T-helper 9 cell (primary cell): ENCODE measurements around the gene RHPN2.
"Not testable (repeated sequence)": the region's sequence is repeated elsewhere in the genome, so short reads cannot be mapped to it uniquely, and the experiment has no call there.

Source experiments
- DNase-seq: peaks from one replicate; pipeline ENCODE4 v3.0.0-alpha.2; 2020

Gene RHPN2

GRCh38 chr19:33026602-33027001 lies 38.1 kb downstream of the RHPN2 start:
- not testable (repeated sequence) for DNase-seq

GRCh38 chr19:33025468-33026238 lies 39.0 kb downstream of the RHPN2 start:
- not testable (repeated sequence) for DNase-seq

- DNase-seq = no peak
Measured at GRCh38 chr19:33024398-33024797, 40.3 kb downstream of the RHPN2 start.

GRCh38 chr19:33022472-33023116 lies 42.1 kb downstream of the RHPN2 start:
- no peak for DNase-seq

GRCh38 chr19:33010891-33011290 lies 53.8 kb downstream of the RHPN2 start:
- DNase-seq = not testable (repeated sequence)

GRCh38 chr19:33008738-33009137 lies 56.0 kb downstream of the RHPN2 start:
- no peak for DNase-seq

GRCh38 chr19:33005440-33005839 lies 59.2 kb downstream of the RHPN2 start:
- DNase-seq = no peak

GRCh38 chr19:33003424-33004024 lies 61.2 kb downstream of the RHPN2 start:
- DNase-seq = not testable (repeated sequence)

- not testable (repeated sequence) for DNase-seq
Measured at GRCh38 chr19:33002126-33002865, 62.4 kb downstream of the RHPN2 start.

- DNase-seq = no peak
Measured at GRCh38 chr19:33000910-33001309, 63.8 kb downstream of the RHPN2 start.

GRCh38 chr19:33000510-33000909 lies 64.2 kb downstream of the RHPN2 start:
- no peak for DNase-seq

GRCh38 chr19:32998722-32999121 lies 66.0 kb downstream of the RHPN2 start:
- DNase-seq = no peak

GRCh38 chr19:32997716-32998355 lies 66.9 kb downstream of the RHPN2 start:
- no peak for DNase-seq

GRCh38 chr19:32997061-32997464 lies 67.6 kb downstream of the RHPN2 start:
- not testable (repeated sequence) for DNase-seq

- DNase-seq = not testable (repeated sequence)
Measured at GRCh38 chr19:32995966-32996365, 68.7 kb downstream of the RHPN2 start.

GRCh38 chr19:32988724-32989123 lies 76.0 kb downstream of the RHPN2 start:
- no peak for DNase-seq

- not testable (repeated sequence) for DNase-seq
Measured at GRCh38 chr19:32988254-32988653, 76.4 kb downstream of the RHPN2 start.

- DNase-seq = not testable (repeated sequence)
Measured at GRCh38 chr19:32982488-32982887, 82.2 kb downstream of the RHPN2 start.

- not testable (repeated sequence) for DNase-seq
Measured at GRCh38 chr19:32979807-32980206, 84.9 kb downstream of the RHPN2 start.

- not testable (repeated sequence) for DNase-seq
Measured at GRCh38 chr19:32977813-32978212, 86.9 kb downstream of the RHPN2 start.

GRCh38 chr19:32977280-32977679 lies 87.4 kb downstream of the RHPN2 start:
- no peak for DNase-seq

- DNase-seq = peak; percentile 69
Measured at GRCh38 chr19:32976223-32976805, 88.4 kb downstream of the RHPN2 start.
